ENCODE results near the gene SLX4IP. TPM values are rescaled to one million over a fixed set of nuclear protein-coding genes. Genes with fewer than 3 reads are reported as not detected.
"Not testable (repeated sequence)": the region's sequence is repeated elsewhere in the genome, so short reads cannot be mapped to it uniquely, and the experiment has no call there.

Gene SLX4IP
- total RNA-seq, 1 donor from 2014 or later = 11.3 TPM

DNA sequence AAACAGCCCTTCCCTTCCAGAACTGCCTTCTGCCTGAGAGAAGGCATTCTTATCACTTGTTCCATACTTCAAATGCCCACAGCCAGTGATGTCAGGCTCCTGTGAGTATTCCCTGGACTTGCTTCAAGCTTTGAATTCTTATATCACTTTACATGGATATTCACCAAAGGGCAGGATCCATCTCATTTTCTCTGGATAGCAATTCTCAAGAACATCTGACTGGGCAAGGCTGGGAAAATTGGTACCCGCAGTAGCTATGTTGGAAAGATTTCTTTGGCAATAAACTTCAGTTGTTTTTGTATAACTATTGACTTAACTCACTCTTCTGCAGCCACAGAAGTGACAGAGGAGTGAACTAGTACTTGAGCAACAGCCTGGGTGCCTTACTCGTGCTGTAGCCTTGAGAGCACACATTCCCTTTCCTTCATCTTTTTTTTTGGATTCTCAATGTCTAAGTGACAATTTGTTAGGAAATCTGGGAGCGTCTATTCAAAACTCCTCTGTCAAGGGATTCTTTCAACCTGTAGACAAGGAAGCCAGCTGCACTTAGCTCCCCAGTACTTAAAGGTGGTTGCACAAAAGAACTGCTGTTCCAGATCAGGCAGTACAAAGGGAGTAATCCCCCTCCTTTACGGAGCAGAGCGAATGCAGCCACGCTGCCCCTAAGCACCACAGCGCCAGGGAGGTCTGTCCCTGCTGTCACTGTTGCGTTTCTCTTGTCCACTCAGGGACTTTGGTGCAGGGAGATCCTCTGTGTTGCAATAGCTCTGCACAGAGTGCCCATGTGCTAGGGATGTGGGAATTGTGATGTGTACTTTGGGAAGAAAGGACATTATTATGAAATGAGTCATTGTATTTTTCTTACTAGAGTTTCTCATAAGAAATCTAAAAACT lies 169.1 kb downstream of the SLX4IP start:
- DNase-seq (ENCODE audit: low spot score) = peak; percentile 19

DNA sequence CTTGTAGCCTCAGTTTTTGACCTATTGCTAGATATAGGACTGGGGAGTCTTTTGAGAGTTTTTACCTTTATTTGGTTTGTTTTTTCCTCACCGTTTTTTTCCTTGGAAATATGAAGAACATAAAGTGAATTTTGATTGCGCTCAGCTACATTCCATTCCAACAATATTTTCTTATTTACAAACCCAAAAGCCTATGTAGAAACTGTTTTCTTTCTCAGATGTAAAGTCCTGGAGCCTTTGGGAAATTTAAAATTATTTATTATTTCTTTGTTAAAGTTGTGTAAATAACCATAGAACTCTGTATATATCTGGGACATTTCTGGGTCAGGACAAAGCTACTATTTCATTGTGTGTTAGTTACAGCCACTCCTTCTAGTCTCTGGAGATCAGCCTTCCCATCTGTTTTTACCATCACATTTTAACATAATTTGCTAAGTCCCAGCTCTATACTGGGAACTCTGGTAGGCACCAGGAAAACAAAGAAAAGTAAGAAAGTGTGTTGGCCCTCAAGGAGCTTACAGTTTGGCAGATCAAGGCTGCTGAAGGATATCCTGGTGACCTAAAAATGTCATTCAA lies 169.8 kb downstream of the SLX4IP start:
- DNase-seq (ENCODE audit: low spot score) = no peak

DNA sequence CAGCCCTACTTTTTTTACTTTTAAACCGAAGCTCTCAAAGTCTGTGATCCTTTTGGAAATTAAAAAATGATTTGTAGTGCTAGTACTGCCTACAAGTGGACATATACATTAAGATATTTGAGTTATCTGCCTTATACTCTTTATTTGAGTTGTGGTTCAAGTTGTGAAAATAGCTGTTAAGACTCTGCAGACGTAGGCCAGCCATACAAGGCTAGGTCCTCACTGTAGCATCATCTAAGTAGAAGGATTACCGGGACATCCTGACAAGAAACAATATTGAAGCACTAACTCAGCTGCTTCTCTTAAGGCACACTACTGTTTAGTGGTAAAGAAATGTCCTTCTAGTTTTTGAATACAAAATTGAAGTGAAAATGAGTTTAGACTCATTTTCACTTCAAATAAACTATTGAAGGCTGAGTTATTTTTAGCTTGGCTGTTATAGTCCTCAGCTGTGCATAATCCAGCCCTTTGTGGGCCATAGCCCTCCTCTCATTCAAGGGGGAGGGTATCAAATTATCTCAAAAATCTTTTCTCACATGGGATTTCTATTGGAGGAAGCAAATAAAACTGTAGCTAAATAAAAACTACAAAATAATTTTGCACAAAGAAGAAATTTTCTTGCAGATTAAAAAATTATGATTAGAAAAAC lies 170.6 kb downstream of the SLX4IP start:
- no peak for DNase-seq (ENCODE audit: low spot score)

- peak; percentile 39 for DNase-seq (ENCODE audit: low spot score)
Measured at GRCh38 chr20:10609276-10609675, 174.2 kb downstream of the SLX4IP start.

DNA sequence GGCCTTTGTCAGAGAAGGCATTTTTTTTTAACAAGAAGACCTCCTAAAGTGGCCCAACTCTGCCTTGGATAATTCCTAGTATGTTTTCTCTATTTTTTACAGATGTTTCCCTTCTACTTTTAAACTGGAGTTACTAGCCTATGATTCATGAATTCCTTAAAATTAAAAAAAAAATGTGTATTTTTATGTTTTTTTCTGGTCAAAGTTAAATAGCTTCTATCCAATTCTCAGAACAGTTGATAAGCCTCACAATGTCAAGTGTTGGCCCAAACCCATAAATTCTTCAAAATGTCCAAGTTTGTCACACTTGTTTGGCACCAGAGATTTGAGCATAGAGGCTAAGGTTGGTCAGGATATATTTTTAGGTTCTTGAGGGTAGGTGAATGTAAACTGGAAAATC lies 174.7 kb downstream of the SLX4IP start:
- no peak for DNase-seq (ENCODE audit: low spot score)

DNA sequence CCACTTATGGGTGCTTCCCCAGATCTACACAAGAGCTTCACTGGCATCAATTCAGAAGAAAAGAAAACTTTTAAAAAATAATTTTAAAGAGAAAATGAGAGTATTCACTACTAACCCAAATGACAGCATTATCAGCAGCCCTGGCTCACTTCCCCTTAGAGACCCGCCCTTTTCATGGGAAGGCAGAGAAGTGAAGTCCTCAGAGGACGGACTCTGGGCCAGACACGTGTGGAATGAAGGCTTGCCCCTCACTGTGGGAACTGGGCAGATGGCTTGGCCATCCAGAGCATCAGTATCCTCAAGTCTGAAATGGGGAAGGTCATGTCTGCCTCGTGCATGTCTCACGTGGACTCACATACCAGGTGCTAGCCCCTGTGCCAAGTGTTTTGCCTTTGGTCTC lies 175.1 kb downstream of the SLX4IP start:
- no peak for DNase-seq (ENCODE audit: low spot score)

DNA sequence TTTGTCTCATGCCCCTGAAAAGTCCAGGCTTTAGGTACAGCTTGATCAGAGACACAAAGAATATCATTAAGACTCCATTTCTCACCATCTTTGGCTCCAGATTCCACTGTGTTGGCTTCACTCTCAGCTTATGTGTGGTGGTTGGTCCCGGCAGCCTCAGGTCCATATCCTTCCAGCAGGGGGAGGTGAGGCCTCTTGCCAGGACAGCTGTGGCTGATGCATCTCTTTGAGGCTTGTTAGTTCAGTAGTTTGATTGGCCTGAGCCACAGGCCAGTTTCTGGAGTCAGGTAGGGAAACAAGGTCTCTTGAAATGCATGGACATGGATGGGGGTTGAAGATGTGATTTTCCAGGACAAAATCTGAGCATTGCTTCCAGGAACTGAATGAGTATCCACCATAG lies 176.3 kb downstream of the SLX4IP start:
- DNase-seq (ENCODE audit: low spot score) = no peak

- DNase-seq (ENCODE audit: low spot score) = not testable (repeated sequence)
Measured at GRCh38 chr20:10613426-10613825, 178.3 kb downstream of the SLX4IP start.

DNA sequence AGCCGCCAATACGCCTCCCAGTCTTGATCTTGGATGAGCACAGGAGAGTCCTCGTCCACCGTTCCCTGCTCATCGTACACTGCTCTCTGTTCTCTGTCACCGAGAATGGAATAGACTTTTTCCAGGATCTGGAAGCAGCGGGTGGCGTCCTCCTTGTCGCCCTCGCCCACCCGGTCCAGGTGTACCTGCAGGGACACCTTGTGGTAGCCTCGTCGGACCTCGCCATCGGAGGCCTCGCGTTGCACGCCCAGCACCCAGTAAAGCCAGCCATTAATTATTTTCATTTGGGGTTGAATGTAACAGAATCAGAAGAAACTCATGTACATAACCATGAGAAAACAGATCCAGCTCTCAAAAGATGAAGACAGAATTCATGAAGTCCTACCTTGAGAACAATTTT lies 178.8 kb downstream of the SLX4IP start:
- no peak for DNase-seq (ENCODE audit: low spot score)

GRCh38 chr20:10616212-10616611 lies 181.1 kb downstream of the SLX4IP start:
- DNase-seq (ENCODE audit: low spot score) = no peak

DNA sequence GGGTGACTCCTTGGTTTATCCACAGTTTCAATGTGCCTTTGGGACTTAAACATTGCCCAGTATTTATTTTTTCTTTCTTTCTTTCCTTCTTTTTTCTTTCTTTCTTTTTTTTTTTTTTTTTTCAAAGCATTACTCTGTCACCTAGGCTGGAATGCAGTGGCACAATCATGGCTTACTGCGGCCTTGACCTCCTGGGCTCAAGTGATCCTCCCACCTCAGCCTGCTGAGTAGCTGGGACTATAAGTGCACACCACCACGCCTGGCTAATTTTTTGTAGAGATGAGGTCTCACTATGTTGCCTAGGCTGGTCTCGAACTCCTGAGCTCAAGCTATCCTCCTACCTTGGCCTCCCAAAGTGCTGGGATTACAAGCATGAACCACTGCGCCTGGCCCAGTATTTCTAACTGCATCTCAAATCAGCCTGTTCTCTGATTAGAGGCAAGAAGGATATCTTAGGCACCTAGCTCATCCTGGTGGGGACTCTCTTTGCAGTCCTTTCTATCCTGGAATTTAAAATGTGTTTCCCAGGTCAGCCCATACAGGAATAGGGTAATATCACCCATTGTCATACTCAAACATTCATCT lies 182.5 kb downstream of the SLX4IP start:
- DNase-seq (ENCODE audit: low spot score) = not testable (repeated sequence)

- DNase-seq (ENCODE audit: low spot score) = no peak
Measured at GRCh38 chr20:10618611-10619245, 183.6 kb downstream of the SLX4IP start.

DNA sequence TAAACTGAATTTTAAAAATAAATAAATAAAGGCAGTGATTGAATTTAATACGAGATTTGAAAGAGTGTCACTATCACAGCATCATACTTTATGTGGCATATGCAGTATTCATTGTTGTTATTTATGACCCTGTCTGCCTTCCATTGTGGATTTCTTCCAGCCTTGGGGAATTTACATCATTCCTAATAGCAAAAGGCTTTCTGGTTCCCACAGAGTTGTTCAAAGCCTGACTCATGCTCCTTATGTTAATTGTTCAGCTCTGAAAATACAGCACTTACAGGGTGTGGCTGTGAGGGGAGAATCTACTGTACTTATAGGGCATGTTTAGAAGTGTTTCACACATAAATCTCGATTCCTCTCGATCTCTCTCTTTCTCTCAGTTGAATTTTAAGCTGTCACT lies 184.3 kb downstream of the SLX4IP start:
- DNase-seq (ENCODE audit: low spot score) = no peak

- no peak for DNase-seq (ENCODE audit: low spot score)
Measured at GRCh38 chr20:10621149-10621548, 186.0 kb downstream of the SLX4IP start.

DNA sequence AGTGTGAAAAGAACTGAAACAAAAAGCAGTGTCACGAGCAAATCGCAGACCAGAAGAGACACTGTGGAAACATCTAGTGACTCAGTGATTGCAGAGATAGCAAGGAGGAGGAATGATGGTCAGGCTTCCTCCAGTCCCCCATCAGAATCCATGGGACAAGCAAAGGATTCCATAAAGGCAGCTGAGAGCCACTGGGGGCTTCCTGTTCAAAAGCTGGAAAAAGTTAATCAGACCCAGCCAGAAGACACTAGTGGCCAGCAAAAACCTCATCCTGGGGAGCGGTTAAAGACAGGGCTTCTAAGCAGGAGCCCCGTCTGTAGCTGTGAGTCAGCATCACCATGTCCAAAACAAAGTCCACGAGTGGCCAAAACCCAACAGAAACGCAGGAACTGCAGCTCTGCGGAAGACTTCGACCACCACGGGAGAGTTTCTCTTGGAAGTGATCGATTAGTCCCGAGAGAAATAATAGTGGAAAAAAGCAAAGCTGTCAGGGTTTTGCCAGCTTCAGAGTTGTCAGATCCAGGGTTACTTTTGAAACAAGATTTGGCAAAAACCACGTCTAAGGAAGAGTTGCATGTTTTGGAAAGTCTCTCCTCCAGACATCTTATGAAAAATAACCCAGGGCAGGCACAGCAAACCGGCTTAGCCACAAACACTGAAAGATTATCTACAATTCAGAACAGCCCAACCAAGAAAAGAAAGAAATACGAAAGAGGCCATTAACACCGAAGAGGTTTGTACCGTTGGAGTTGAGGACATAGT lies 187.7 kb downstream of the SLX4IP start:
- peak; percentile 45 for DNase-seq (ENCODE audit: low spot score)

DNA sequence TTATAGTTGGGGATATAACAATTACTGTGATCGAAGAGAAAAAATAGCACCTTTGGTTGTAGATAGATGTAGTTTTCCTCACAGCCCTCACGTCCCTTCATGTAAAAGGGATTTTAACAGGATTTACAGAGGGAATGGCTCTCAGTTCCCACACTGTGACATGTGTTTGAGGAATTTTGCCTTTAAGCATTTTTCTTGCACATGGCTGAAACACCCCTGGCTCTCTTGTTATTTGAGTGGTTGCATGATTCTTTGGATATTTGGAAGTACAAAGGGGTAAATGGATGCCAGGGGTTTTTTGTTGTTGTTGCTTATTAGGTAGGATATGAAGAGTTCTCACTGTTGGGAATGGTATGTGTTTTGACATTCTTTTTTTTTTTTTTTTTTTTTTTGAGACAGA lies 190.5 kb downstream of the SLX4IP start:
- no peak for DNase-seq (ENCODE audit: low spot score)

GRCh38 chr20:10626896-10627295 lies 191.8 kb downstream of the SLX4IP start:
- no peak for DNase-seq (ENCODE audit: low spot score)

GRCh38 chr20:10629946-10630650 lies 195.0 kb downstream of the SLX4IP start:
- DNase-seq (ENCODE audit: low spot score) = no peak

GRCh38 chr20:10631126-10631525 lies 196.0 kb downstream of the SLX4IP start:
- DNase-seq (ENCODE audit: low spot score) = no peak

DNA sequence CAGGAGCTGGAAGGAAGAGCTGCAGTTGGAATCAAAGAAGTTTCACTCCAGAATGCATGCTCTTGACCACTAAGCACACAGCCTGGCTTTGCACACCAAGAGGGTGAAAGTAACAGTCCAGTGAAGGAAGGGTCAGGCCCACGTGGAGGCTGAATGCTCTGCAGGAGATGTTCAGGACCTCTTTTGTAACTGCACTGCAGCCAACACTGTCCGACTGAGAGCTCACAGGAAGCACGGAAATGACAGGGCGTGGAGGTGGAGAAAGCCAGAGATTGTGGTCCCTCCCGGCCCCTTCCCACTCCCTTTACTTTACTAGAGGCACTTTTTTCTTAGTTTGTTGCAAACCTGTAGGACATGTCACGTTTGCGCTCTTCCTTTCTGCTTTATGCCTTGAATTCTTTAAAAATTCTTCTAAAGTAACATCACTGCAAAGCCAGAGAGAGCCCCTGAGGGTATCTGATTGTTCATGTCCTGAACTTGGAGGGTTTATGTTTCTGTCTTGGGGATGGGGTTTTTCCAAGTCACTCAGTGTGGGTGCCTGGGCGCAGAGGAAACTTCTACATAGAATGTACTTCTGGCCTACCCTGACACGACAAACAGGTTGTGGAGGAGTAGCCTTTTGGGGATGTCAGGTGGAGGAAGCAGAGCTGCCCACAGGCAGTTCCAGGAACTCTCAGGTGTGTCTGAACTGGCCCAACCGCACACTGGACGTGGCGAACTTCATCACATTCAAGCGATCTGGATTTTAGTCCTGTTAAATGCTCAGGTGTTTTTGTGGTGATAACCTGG lies 197.8 kb downstream of the SLX4IP start:
- no peak for DNase-seq (ENCODE audit: low spot score)

All from mucosa of gallbladder (tissue), 1 donor.